Transverse colon (tissue), 4 donors: ENCODE measurements around the gene ABHD8. TPM values are rescaled to one million over a fixed set of nuclear protein-coding genes. Genes with fewer than 3 reads are reported as not detected.

Experiments
- DNase-seq: peaks from one replicate; pipeline ENCODE4 v3.0.0-alpha.2; 2019
- H3K27ac ChIP-seq, 4 donors: fragments of 200-600 bp; sonication (generic); 2 replicates each; pipeline ENCODE4 v1.5.1; 2016 to 2018; ENCODE audit warnings: inconsistent platforms in 4 of 4
- H3K27me3 ChIP-seq: fragments of 200-600 bp; sonication (generic); 2 replicates; pipeline ENCODE4 v1.5.1; 2017; ENCODE audit warnings: inconsistent platforms
- H3K36me3 ChIP-seq, 4 donors: fragments of 200-600 bp; sonication (generic); 2 replicates each; pipeline ENCODE4 v1.5.1; 2017 to 2019; ENCODE audit warnings: inconsistent platforms in 4 of 4
- H3K4me1 ChIP-seq, 4 donors: fragments of 200-600 bp; sonication (generic); 2 replicates each; pipeline ENCODE4 v1.5.1; 2017 to 2020; ENCODE audit warnings: inconsistent platforms in 4 of 4
- H3K4me3 ChIP-seq, 4 donors: fragments of 200-600 bp; sonication (generic); 1 replicate in 1 of 4; 2 replicates in 3 of 4; pipeline versions ENCODE4 v1.5.1 to v1.6.1; 2017 to 2019; ENCODE audit warnings: inconsistent platforms in 4 of 4
- H3K9me3 ChIP-seq, 2 donors: fragments of 200-600 bp; sonication (generic); 2 replicates each; pipeline ENCODE4 v1.5.1; 2017 to 2019; ENCODE audit warnings: inconsistent platforms in 2 of 2
- CTCF ChIP-seq, 5 experiments: fragments of 200-600 bp in 3 of 5; fragments of 450-650 bp in 2 of 5; sonication (generic) in 3 of 5; IDR thresholded peaks; 1 replicate in 2 of 5; 2 replicates in 3 of 5; pipeline ENCODE4 v1.5.1; 2016 to 2017; ENCODE audit warnings: antibody characterized with exemption in 5 of 5, inconsistent platforms in 3 of 5, mild to moderate bottlenecking in 2 of 5, moderate library complexity in 1 of 5
- EP300 ChIP-seq: sonication (generic); formaldehyde crosslinking; IDR thresholded peaks from one replicate; pipeline ENCODE4 v1.6.1; 2017; ENCODE audit warnings: antibody characterized with exemption, low read depth
- POLR2A ChIP-seq: fragments of 450-650 bp; IDR thresholded peaks from one replicate; pipeline ENCODE4 v1.6.1; 2016; ENCODE audit warnings: antibody characterized with exemption, mild to moderate bottlenecking, moderate library complexity
- POLR2AphosphoS5 ChIP-seq, 3 donors: sonication (generic); formaldehyde crosslinking; IDR thresholded peaks; one replicate each; pipeline ENCODE4 v1.6.1; 2016; ENCODE audit warnings: antibody characterized with exemption in 3 of 3
- WGBS, 2 donors: methylation state at CpG; one replicate each; pipeline ENCODE4 v1.1.5; 2018; ENCODE audit warnings: low coverage in 1 of 2; 5-methylcytosine and 5-hydroxymethylcytosine counted together
- in situ Hi-C, 4 donors: fragments of 200-750 bp; cut with MboI; loops; one replicate each; pipeline versions ENCODE4 v1.15.0 to v1.15.1; 2017; ENCODE audit warnings: low sequenced_read_pairs in 3 of 4, low pct_ligation_motif_present in 1 of 4, low pct_unique_long_range_greater_than_20kb in 1 of 4
- intact Hi-C: fragments of 100-400 bp; cut with DNase I; formaldehyde crosslinking; loops from one replicate; pipeline ENCODE4 v1.15.1; 2023; ENCODE audit warnings: low total_unique reads
- total RNA-seq, 4 donors: library from RNA; depleted of rRNA; stranded (reverse); fragments of >200 nt; gene quantifications; one replicate each; pipeline ENCODE4 v1.1.0, GENCODE V29; 2016

The ABHD8 gene
- total RNA-seq, 4 donors from 2014 or later: 6.0 to 14.1 (median 9.1) TPM

GRCh38 chr19:17294051-17294891 is 9.0 kb downstream of the ABHD8 start:
- intact Hi-C loops (no loop called here), in situ Hi-C loops (loop anchor here in 2 of 4 donors (25.0 kb wide), 2 partner anchors 232 to 532 kb away; no protein-coding TSS in a partner anchor)
- no peak overlapping the region for H3K27ac ChIP-seq
- no peak overlapping the region for H3K4me3 ChIP-seq
- H3K9me3 ChIP-seq: no peaks in the 10 kb centered on the region
- WGBS, 2 donors: 77% methylated on average over 47 of the region's 48 CpGs; no CpG with 5 or more reads in 1 of the 2 donors
- H3K27me3 ChIP-seq: no peaks in the 10 kb centered on the region
- H3K36me3 ChIP-seq: no peaks in the 10 kb centered on the region
- DNase-seq: peak; percentile 56
- H3K4me1 ChIP-seq: peaks cover 0 to 14% (median 8%) of the 10 kb centered on the region in 4 donors
- no peak for TF ChIP-seq POLR2A
- no peak for TF ChIP-seq POLR2AphosphoS5 (IDR thresholded peaks at IDR 0.05)
- no peak for TF ChIP-seq CTCF (IDR thresholded peaks at IDR 0.05)
- no peak for TF ChIP-seq EP300

- H3K9me3 ChIP-seq: no peaks in the 10 kb centered on the region
- no peaks in the 10 kb centered on the region for H3K27me3 ChIP-seq
- peak overlapping the region in 2 of 4 donors; percentile 78 to 86 for H3K27ac ChIP-seq
- H3K36me3 ChIP-seq: no peaks in the 10 kb centered on the region
- in situ Hi-C loops: loop anchor here in 2 of 4 donors (25.0 kb wide), 2 partner anchors 231 to 531 kb away; no protein-coding TSS in a partner anchor
- TF ChIP-seq EP300 (no peak), POLR2A (no peak), POLR2AphosphoS5 (IDR thresholded peaks at IDR 0.05) (no peak), CTCF (IDR thresholded peaks at IDR 0.05) (no peak)
- WGBS, 2 donors: 90 to 91% methylated on average over 7 to 14 of the region's 14 CpGs
- no peak for DNase-seq
- no peak overlapping the region for H3K4me3 ChIP-seq
- peaks cover 0 to 14% (median 9%) of the 10 kb centered on the region in 4 donors for H3K4me1 ChIP-seq
- intact Hi-C loops: no loop called here
These were observed 9.6 kb downstream of the ABHD8 start for GRCh38 chr19:17293605-17294004.

- H3K4me3 ChIP-seq: peak overlapping the region; percentile 36 to 61 (median 50)
- 0% methylated on average over 35 of the region's 46 CpGs; no CpG with 5 or more reads in 1 of the 2 donors for WGBS, 2 donors
- no peaks in the 10 kb centered on the region for H3K9me3 ChIP-seq
- intact Hi-C loops: no loop called here
- DNase-seq: peak; percentile 85
- peaks cover 0 to 14% (median 9%) of the 10 kb centered on the region in 4 donors for H3K4me1 ChIP-seq
- TF ChIP-seq POLR2AphosphoS5 (IDR thresholded peaks at IDR 0.05) (no peak), POLR2A (peak; percentile 52), EP300 (no peak), CTCF (IDR thresholded peaks at IDR 0.05) (peak; percentile 62 to 83 (median 70))
- peak overlapping the region; percentile 62 to 90 (median 82) for H3K27ac ChIP-seq
- in situ Hi-C loops: loop anchor here in 2 of 4 donors (25.0 kb wide), 2 partner anchors 230 to 530 kb away; no protein-coding TSS in a partner anchor
- H3K36me3 ChIP-seq: no peaks in the 10 kb centered on the region
- no peaks in the 10 kb centered on the region for H3K27me3 ChIP-seq
These were observed 10.7 kb downstream of the ABHD8 start for GRCh38 chr19:17292301-17293074.

GRCh38 chr19:17289489-17289888 is 13.7 kb downstream of the ABHD8 start:
- TF ChIP-seq POLR2A: no peak
- peak in 1 of 5 experiments; percentile 9 for TF ChIP-seq CTCF (IDR thresholded peaks at IDR 0.05)
- in situ Hi-C loops: loop anchor here (10.0 to 25.0 kb wide), 5 partner anchors 75 to 527 kb away; partner anchors contain the start of gene USE1 (in 1 of the 4)
- intact Hi-C loops: no loop called here
- H3K9me3 ChIP-seq: no peaks in the 10 kb centered on the region
- H3K4me1 ChIP-seq: peaks cover 0 to 14% (median 9%) of the 10 kb centered on the region in 4 donors
- no peak overlapping the region for H3K4me3 ChIP-seq
- DNase-seq: peak; percentile 71
- WGBS, 2 donors: 19 to 73% methylated on average over 3 to 22 of the region's 22 CpGs
- no peak overlapping the region for H3K27ac ChIP-seq
- H3K36me3 ChIP-seq: no peaks in the 10 kb centered on the region
- H3K27me3 ChIP-seq: no peaks in the 10 kb centered on the region
